ENCODE data around the gene NTM. TPM values are rescaled to one million over a fixed set of nuclear protein-coding genes. Genes with fewer than 3 reads are reported as not detected.

The NTM gene
- total and polyA plus RNA-seq, 2 of the 8 experiments (the other 6 are each of a cell fraction or from before 2014, with no cell fraction given), result 13.4 to 20.0 TPM

- no peak for TF ChIP-seq RBBP5 (IDR thresholded peaks at IDR 0.05; ENCODE audit: borderline replicate concordance, low read depth, low read length)
Measured at GRCh38 chr11:131764126-131764525, 393.7 kb downstream of the NTM start (continued).
